HG03103 (cell line): ENCODE results near the gene SFXN3.
A peak's percentile ranks its signal among the peaks of the same experiment; 100 is the strongest.

Experiments used
- ATAC-seq: cut with Tn5 transposase; IDR thresholded peaks from one replicate; pipeline ENCODE4 v1.9.1; 2021; ENCODE audit warnings: low read depth; ENCODE audit not compliant: unreplicated experiment

SFXN3 gene

GRCh38 chr10:101053516-101053915 is 22.5 kb downstream of the SFXN3 start:
- ATAC-seq, result no peak

GRCh38 chr10:101054351-101054750 is 23.3 kb downstream of the SFXN3 start:
- ATAC-seq, result no peak

GRCh38 chr10:101054876-101055275 is 23.8 kb downstream of the SFXN3 start:
- no peak for ATAC-seq

- ATAC-seq, result no peak
Measured at GRCh38 chr10:101055411-101055810, 24.4 kb downstream of the SFXN3 start.

GRCh38 chr10:101056365-101057151 is 25.5 kb downstream of the SFXN3 start:
- ATAC-seq, result no peak

GRCh38 chr10:101060036-101060950 is 29.3 kb downstream of the SFXN3 start:
- peak; percentile 35 for ATAC-seq

- ATAC-seq, result peak; percentile 47
Measured at GRCh38 chr10:101060951-101061623, 30.1 kb downstream of the SFXN3 start.

- peak; percentile 18 for ATAC-seq
Measured at GRCh38 chr10:101061624-101062231, 30.7 kb downstream of the SFXN3 start, which contains the start of gene KAZALD1. TSS of gene KAZALD1 (plus strand) at chr10:101061989. CDS start at chr10:101062593, 604 bp downstream.

GRCh38 chr10:101062232-101063049 is 31.4 kb downstream of the SFXN3 start:
- no peak for ATAC-seq

GRCh38 chr10:101063050-101063525 is 32.1 kb downstream of the SFXN3 start:
- no peak for ATAC-seq

- ATAC-seq, result no peak
Measured at GRCh38 chr10:101063548-101064414, 32.7 kb downstream of the SFXN3 start.

GRCh38 chr10:101064415-101065030 is 33.5 kb downstream of the SFXN3 start:
- ATAC-seq, result no peak

- ATAC-seq, result no peak
Measured at GRCh38 chr10:101065481-101066145, 34.6 kb downstream of the SFXN3 start.

- no peak for ATAC-seq
Measured at GRCh38 chr10:101066146-101066895, 35.3 kb downstream of the SFXN3 start.

- no peak for ATAC-seq
Measured at GRCh38 chr10:101066896-101067355, 35.9 kb downstream of the SFXN3 start.

GRCh38 chr10:101067356-101068083 is 36.5 kb downstream of the SFXN3 start:
- no peak for ATAC-seq
